HL-60 (cell line): Measurements from ENCODE around the gene SIX2.

Source experiments
- DNase-seq, 2 experiments: peaks; one replicate each; pipeline ENCODE4 v3.0.0-alpha.2; 2010 to 2020; ENCODE audit warnings: low read depth in 1 of 2, low spot score in 1 of 2
- H3K27ac ChIP-seq: fragments of 250-450 bp; sonication (Bioruptor Pico); replicated peaks from 2 replicates; pipeline ENCODE4 v1.5.1; 2020; ENCODE audit warnings: mild to moderate bottlenecking, moderate library complexity
- H3K27me3 ChIP-seq: fragments of 250-450 bp; sonication (Bioruptor Pico); 2 replicates; pipeline ENCODE4 v1.5.1; 2021; ENCODE audit warnings: mild to moderate bottlenecking, moderate library complexity; ENCODE audit not compliant: insufficient read depth, poor library complexity, severe bottlenecking
- H3K4me3 ChIP-seq: replicated peaks from 2 replicates; pipeline ENCODE4 v1.5.1; 2011; ENCODE audit warnings: mild to moderate bottlenecking, control low read depth, low read length; ENCODE audit not compliant: insufficient read depth
- GABPA ChIP-seq: IDR thresholded peaks from 2 replicates; pipeline ENCODE4 v1.6.1; 2012; ENCODE audit warnings: low read depth
- POLR2AphosphoS5 ChIP-seq: IDR thresholded peaks from 2 replicates; pipeline ENCODE4 v1.6.1; 2012; ENCODE audit warnings: low read depth
- REST ChIP-seq: IDR thresholded peaks from 2 replicates; pipeline ENCODE4 v1.6.1; 2012; ENCODE audit warnings: low read depth; ENCODE audit not compliant: insufficient replicate concordance
- SPI1 ChIP-seq: IDR thresholded peaks from 2 replicates; pipeline ENCODE4 v1.6.1; 2012; ENCODE audit warnings: low read depth, mild to moderate bottlenecking, borderline replicate concordance
- TF ChIP-seq, protein P1 (sequence below): IDR thresholded peaks from one replicate; pipeline ENCODE4 v1.5.1; 2011; ENCODE audit warnings: low read length, control low read depth, inconsistent platforms; ENCODE audit not compliant: insufficient read depth

SIX2 gene

GRCh38 chr2:45011621-45012602, 2.7 kb upstream of the SIX2 start:
- H3K27ac ChIP-seq = no peak overlapping the region
- H3K27me3 ChIP-seq = peaks cover 74% of the 10 kb centered on the region
- TF ChIP-seq GABPA (no peak), SPI1 (no peak), REST (no peak), POLR2AphosphoS5 (no peak)
- TF ChIP-seq, protein P1, sequence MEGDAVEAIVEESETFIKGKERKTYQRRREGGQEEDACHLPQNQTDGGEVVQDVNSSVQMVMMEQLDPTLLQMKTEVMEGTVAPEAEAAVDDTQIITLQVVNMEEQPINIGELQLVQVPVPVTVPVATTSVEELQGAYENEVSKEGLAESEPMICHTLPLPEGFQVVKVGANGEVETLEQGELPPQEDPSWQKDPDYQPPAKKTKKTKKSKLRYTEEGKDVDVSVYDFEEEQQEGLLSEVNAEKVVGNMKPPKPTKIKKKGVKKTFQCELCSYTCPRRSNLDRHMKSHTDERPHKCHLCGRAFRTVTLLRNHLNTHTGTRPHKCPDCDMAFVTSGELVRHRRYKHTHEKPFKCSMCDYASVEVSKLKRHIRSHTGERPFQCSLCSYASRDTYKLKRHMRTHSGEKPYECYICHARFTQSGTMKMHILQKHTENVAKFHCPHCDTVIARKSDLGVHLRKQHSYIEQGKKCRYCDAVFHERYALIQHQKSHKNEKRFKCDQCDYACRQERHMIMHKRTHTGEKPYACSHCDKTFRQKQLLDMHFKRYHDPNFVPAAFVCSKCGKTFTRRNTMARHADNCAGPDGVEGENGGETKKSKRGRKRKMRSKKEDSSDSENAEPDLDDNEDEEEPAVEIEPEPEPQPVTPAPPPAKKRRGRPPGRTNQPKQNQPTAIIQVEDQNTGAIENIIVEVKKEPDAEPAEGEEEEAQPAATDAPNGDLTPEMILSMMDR = no peak
- no peak for DNase-seq
- no peak overlapping the region for H3K4me3 ChIP-seq

- no peak overlapping the region for H3K27ac ChIP-seq
- peak in 1 of 2 experiments; percentile 33 for DNase-seq
Observed at GRCh38 chr2:45011121-45011520, 1.9 kb upstream of the SIX2 start.

More at GRCh38 chr2:45011121-45011520, 1.9 kb upstream of the SIX2 start:
- H3K27me3 ChIP-seq = peaks cover 78% of the 10 kb centered on the region
- TF ChIP-seq REST = no peak
- TF ChIP-seq POLR2AphosphoS5 = no peak
- TF ChIP-seq, protein P1 = no peak
- no peak for TF ChIP-seq SPI1
- no peak for TF ChIP-seq GABPA
- H3K4me3 ChIP-seq = no peak overlapping the region
